HG03575 (cell line): Measurements from ENCODE around the gene STK11.

Experiments
- ATAC-seq: cut with Tn5 transposase; IDR thresholded peaks from one replicate; pipeline ENCODE4 v1.9.1; 2021; ENCODE audit not compliant: unreplicated experiment, insufficient number of reproducible peaks, low FRiP score; ENCODE audit errors: extremely low read depth

Gene STK11

GRCh38 chr19:1233115-1233667 lies 27.6 kb downstream of the STK11 start:
- no peak for ATAC-seq

DNA sequence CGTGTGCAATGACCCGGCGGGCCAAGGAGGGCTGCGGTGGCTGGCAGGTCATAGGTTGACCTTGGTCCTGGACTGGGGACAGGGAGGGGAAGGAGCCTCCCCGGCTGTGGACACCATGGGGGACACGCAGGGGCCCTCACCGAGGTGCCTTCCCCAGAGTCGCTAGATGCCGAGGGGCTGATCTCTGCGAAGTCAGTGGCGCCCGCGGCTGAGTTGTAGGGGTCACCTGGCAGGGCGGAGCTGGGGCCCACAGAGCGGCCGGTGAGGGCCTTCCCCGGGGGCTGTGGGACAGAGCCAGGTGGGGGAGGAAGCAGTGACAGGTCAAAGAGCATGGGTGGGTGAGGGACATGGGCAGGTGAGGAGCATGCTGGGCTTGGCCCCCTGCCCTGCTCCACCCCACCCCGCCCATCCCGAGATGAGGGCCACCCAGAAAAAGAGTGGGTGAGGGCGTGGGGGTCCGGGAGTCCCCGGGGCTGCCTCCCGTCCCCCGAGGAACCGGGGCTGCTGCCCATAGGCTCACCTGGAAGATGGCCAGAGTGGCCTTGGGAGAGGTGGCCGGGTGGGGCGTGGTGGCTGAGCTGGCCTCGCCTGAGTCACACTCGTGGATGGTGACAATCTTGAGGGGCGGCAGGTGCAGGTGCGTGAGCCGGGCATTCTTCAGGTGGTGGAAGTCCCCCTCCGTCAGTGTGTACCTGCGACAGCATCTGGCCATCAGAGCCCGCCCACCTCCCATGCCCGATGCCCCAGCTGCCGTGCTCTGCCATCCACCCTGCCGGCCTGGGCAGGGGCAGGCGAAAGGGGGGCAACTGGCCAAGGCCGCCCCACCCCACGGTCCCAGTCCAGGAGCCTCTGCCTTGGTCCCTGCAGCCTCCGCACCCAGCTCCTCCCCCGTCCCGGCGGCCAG lies 28.7 kb downstream of the STK11 start:
- ATAC-seq: no peak

DNA sequence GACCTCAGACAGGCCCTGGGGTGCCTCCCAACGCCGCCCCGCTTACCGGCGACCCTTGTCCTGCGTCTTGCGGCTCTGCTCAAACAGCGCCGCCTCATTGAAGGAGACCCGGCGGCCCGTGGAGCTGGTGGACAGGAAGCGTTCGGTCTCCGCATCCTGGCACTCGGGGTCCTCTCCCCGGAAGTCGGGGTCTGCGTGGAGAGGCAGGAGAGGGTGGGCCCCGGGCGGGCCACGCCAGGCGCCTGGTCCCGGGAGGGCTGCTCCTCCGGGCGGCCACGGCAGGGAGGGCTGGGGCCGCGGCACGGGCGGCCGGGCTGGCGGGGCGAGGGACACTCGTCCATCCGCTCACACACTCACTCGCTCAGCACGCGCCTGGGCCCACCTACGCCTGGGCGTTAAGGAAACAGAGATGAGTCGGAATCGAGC lies 29.4 kb downstream of the STK11 start:
- ATAC-seq: no peak

GRCh38 chr19:1235625-1236538 lies 30.3 kb downstream of the STK11 start:
- no peak for ATAC-seq

DNA sequence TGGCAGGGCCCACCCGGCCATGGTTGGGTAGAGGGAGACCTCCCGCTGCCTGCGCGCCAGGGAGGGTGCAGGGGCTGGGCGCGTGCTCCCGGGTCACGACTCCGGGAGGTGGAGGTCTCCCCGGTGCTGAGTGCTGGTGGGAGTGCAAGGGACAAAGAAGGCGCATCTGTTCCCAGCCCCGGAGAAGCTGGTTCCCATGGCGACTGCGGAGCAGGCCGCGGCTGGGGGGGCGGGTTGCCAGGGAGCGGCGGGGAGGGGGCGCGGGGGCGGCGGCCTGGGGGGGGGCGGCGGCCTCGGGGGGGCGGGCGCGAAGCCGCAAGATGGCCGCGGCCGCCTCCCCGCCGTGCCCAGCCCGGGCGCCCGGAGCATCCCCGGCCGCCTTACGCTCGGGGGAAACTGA lies 31.0 kb downstream of the STK11 start:
- ATAC-seq: no peak

DNA sequence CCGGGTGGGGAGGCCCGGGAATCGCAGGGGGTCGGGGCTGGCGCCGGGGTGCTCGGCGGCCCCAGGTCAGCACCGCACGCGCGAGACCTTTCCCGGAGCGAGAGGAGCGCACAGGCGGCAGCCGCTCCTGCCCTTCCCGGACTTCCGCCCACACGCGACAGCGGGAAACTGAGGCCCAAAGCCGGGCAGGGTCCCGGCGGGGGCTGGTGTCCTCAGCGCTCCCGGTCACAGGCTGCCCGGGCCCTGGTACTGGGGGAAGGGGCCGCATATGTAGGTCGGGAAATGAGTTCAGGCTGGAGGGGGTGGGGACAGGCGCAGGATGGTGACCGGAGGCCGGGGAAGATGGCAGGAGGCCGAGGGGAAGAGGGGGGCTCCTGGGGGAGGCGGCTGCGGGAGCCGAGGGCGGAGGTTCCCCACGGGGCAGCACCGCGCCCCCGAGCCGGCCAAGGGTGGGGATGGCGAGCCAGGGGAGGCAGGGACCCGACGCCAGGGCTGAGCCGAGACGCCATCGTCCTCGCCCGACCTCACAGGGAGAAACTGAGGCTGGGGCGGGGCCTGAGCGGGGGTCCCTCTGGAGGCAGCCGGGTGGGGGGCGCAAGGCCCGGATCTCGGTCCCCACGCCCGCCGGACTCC lies 31.6 kb downstream of the STK11 start:
- no peak for ATAC-seq

DNA sequence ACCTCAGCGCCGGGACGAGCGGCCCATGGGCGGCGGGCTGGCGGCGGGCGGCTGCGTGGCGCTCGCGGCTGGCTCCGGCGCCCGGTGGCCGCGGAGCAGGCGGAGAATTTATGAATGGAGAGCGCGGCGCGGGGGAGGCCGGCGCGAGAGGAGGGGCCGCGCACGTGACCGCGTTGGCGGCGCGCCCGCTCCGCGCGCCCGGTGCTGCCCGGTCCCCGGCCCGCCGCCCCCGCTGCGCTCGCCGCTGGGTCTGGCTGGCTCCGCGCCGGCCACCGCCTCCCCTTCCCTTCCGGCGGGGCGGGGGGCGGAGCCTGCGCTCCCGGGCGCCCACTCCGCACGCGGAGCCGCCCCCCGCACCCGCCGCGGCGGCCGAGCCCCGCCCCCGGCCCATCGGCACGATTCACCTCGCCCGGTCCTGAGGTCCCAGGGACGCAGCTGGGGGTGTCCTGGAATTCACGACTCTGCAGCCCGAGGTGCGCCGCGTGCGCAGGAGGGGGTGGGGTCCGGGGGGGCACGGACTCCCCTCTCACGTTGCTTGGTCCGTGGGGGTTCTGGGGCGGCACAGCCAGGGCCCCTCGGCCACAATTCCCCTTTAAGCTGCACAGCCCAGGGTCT lies 32.3 kb downstream of the STK11 start, which contains the start of gene CBARP:
TSS of gene CBARP (minus strand) at position 252 of the 615 bp plus-strand sequence. CDS start 1,905 bp downstream, outside the sequence.
- ATAC-seq: no peak

GRCh38 chr19:1238369-1239303 lies 33.1 kb downstream of the STK11 start:
- ATAC-seq: no peak

- ATAC-seq: no peak
These were observed 33.8 kb downstream of the STK11 start for GRCh38 chr19:1239420-1239795.

DNA sequence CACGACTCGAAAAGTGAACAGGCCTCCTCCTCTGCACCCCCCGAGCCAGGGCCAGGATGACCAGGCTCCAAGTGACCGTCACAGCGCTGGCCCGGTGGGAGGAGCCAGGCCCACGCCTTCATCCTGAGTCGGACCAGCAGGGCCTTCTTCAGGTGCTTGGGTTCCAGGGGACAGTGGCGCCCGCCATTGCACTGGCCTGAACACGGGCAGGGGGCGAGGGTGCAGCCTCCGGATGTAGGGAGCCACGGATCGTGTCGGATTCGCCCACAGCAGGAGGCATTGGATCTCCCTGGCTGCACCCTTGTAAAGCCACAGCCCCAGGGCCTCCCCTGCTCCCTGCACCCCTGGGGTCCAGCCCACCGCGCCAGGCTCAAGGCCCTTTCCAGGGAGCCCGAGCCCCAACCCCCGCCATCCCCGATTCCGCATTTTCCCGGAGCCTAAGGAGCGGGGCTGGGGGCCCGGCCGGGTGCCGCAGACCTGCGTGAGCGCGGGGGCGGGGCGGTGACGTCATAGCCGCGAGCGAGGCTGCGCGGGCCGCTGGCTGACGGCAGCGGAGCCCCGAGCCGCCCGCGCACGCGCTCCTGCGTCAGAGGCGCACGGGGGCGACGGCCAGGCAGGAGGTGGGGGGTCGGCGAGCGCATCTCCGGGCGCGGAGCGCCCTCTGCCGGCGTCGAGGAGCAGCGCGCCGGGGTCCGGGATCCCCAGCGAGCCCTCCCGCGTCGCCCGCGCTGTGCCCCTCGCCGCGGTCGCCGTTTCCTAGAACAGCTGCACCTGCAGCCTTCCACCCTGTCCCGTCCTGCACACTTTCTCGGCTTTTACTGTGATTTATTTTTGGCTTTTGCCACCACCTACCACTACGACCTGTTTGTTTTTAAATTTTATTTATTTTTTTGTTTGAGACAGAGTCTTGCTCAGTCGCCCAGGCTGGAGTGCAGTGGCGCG lies 34.5 kb downstream of the STK11 start:
- ATAC-seq: no peak

- ATAC-seq: no peak
These were observed 35.3 kb downstream of the STK11 start for GRCh38 chr19:1240925-1241324.

- no peak for ATAC-seq
These were observed 36.0 kb downstream of the STK11 start, which contains the start of gene ATP5F1D for GRCh38 chr19:1241417-1242095. Gene ATP5F1D, plus strand, starts transcription at chr19:1241751. Its CDS starts 100 bp downstream, at chr19:1241851.

DNA sequence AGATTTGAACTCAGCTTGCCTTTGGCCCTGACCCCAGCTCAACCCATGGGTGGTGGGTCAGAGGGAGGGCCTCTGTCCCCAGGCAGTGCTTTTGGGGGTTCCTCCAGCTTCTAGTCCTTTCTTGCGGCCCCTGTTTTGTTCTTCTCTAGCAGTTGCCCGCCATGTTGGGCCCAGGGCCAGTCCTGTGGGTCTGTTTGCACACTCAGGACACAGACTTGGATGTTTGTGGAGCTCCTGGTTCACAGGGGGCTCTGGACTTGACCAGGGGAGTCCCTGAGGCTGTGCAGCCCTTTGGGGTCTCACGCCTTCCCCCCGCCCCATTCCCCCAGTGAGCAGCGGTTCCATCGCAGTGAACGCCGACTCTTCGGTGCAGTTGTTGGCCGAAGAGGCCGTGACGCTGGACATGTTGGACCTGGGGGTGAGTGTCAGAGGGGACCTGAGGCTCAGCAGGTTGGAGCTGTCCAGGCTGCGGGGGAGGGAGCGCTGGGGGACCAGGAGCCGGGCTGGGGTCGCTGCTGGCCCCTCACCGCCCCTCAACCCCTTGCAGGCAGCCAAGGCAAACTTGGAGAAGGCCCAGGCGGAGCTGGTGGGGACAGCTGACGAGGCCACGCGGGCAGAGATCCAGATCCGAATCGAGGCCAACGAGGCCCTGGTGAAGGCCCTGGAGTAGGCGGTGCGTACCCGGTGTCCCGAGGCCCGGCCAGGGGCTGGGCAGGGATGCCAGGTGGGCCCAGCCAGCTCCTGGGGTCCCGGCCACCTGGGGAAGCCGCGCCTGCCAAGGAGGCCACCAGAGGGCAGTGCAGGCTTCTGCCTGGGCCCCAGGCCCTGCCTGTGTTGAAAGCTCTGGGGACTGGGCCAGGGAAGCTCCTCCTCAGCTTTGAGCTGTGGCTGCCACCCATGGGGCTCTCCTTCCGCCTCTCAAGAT lies 38.5 kb downstream of the STK11 start:
- no peak for ATAC-seq

DNA sequence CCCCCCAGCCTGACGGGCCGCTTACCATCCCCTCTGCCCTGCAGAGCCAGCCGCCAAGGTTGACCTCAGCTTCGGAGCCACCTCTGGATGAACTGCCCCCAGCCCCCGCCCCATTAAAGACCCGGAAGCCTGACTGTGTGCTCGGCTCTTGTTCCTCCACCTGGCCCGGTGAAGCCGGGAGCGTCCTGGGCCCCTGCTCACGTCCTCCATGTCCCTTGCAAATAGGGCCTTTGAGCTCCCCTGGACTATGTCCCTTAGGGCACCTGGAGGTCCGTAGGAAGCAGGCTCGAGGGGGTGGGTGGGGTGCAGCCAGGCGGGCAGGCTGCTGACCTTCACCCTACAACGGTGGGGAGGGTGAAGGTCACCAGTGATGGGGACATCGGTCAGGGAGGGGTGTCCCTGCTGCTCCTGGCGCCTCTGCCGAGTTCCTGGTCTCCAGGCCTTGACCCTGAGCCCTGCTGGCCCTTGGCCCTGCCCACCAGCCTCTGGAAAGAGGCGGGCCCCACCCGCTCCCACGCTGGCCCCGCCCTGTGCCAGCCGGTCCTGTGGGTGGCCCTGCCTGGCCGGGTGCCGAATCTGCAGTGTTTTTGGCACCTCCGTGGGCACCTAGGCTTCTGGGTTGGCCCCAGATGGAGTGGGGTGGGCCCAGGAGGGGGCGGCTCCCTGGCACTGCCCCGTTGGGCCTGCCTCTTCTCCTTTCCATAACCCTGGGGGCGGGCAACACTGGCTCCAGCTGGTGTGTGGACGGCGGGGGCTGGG lies 39.3 kb downstream of the STK11 start:
- no peak for ATAC-seq
